HUES64 (cell line): Measurements from ENCODE around the gene SLC7A8.
A peak's percentile ranks its signal among the peaks of the same experiment; 100 is the strongest.

Source experiments
- H3K27ac ChIP-seq: 2 replicates; pipeline ENCODE4 v1.7.0; 2013; ENCODE audit warnings: low read depth, low read length, inconsistent platforms
- H3K27me3 ChIP-seq: 2 replicates; pipeline ENCODE4 v1.6.1; 2013; ENCODE audit warnings: mild to moderate bottlenecking, low read length; ENCODE audit not compliant: insufficient read depth
- H3K36me3 ChIP-seq: 2 replicates; pipeline ENCODE4 v1.6.1; 2013; ENCODE audit warnings: mild to moderate bottlenecking, low read length; ENCODE audit not compliant: insufficient read depth
- H3K4me1 ChIP-seq: 2 replicates; pipeline ENCODE4 v1.6.1; 2013; ENCODE audit warnings: mild to moderate bottlenecking, low read length, moderate library complexity; ENCODE audit not compliant: insufficient read depth
- H3K4me3 ChIP-seq: 2 replicates; pipeline ENCODE4 v1.5.1; 2013; ENCODE audit warnings: mild to moderate bottlenecking, low read length, moderate library complexity
- H3K9ac ChIP-seq: 2 replicates; pipeline ENCODE4 v1.6.1; 2013; ENCODE audit warnings: mild to moderate bottlenecking, low read depth, low read length
- H3K9me3 ChIP-seq: 2 replicates; pipeline ENCODE4 v1.6.1; 2013; ENCODE audit warnings: low read depth, low read length; ENCODE audit not compliant: insufficient read depth
- WGBS: fragments of 150-250, 120-280 bp; methylation state at CpG from one replicate; pipeline ENCODE4 v1.1.7; 2013; ENCODE audit warnings: missing lambda C conversion rate; 5-methylcytosine and 5-hydroxymethylcytosine counted together

The SLC7A8 gene

GRCh38 chr14:23181946-23182345 lies 1.5 kb downstream of the SLC7A8 start:
- Histone ChIP-seq H3K9me3 (no peaks in the 10 kb centered on the region), H3K9ac (peak overlapping the region; percentile 8; the same call in 1 of the 2 replicates), H3K4me3 (peak overlapping the region; percentile 76), H3K27me3 (no peaks in the 10 kb centered on the region), H3K27ac (no peak overlapping the region), H3K4me1 (peaks cover 21% of the 10 kb centered on the region), H3K36me3 (peaks cover 5% of the 10 kb centered on the region; the same call in 1 of the 2 replicates)
- WGBS: 18% methylated on average over 4 of the region's 4 CpGs

- WGBS: 55% methylated on average over 3 of the region's 3 CpGs
- Histone ChIP-seq H3K27me3 (no peaks in the 10 kb centered on the region), H3K9me3 (no peaks in the 10 kb centered on the region), H3K4me1 (peaks cover 21% of the 10 kb centered on the region), H3K27ac (no peak overlapping the region), H3K9ac (peak overlapping the region; percentile 3; the same call in 1 of the 2 replicates), H3K36me3 (peaks cover 5% of the 10 kb centered on the region; the same call in 1 of the 2 replicates), H3K4me3 (peak overlapping the region; percentile 76)
Observed at GRCh38 chr14:23181453-23181852, 2.0 kb downstream of the SLC7A8 start.

GRCh38 chr14:23177181-23177580 lies 6.3 kb downstream of the SLC7A8 start:
- H3K9me3 ChIP-seq: no peaks in the 10 kb centered on the region
- H3K27me3 ChIP-seq: no peaks in the 10 kb centered on the region
- H3K9ac ChIP-seq: no peak overlapping the region
- WGBS: 96% methylated on average over 2 of the region's 2 CpGs
- no peak overlapping the region for H3K27ac ChIP-seq
- H3K36me3 ChIP-seq: peaks cover 8% of the 10 kb centered on the region; the same call in 1 of the 2 replicates
- no peak overlapping the region for H3K4me3 ChIP-seq
- H3K4me1 ChIP-seq: peaks cover 31% of the 10 kb centered on the region

GRCh38 chr14:23175823-23176222 lies 7.6 kb downstream of the SLC7A8 start:
- Histone ChIP-seq H3K27ac (peak overlapping the region; percentile 33; the same call in 1 of the 2 replicates), H3K36me3 (peaks cover 8% of the 10 kb centered on the region; the same call in 1 of the 2 replicates), H3K4me3 (no peak overlapping the region), H3K4me1 (peaks cover 27% of the 10 kb centered on the region), H3K9me3 (no peaks in the 10 kb centered on the region), H3K27me3 (no peaks in the 10 kb centered on the region), H3K9ac (no peak overlapping the region)
- WGBS: no CpG with 5 or more reads among the region's 1 CpG

GRCh38 chr14:23174296-23175184 lies 8.9 kb downstream of the SLC7A8 start:
- Histone ChIP-seq H3K9me3 (no peaks in the 10 kb centered on the region), H3K4me3 (no peak overlapping the region), H3K36me3 (peaks cover 8% of the 10 kb centered on the region; the same call in 1 of the 2 replicates), H3K27ac (peak overlapping the region; percentile 69), H3K27me3 (no peaks in the 10 kb centered on the region), H3K9ac (no peak overlapping the region), H3K4me1 (peaks cover 27% of the 10 kb centered on the region)
- 54% methylated on average over 6 of the region's 6 CpGs for WGBS

GRCh38 chr14:23173796-23174195 lies 9.7 kb downstream of the SLC7A8 start:
- Histone ChIP-seq H3K4me3 (no peak overlapping the region), H3K4me1 (peaks cover 27% of the 10 kb centered on the region), H3K27ac (no peak overlapping the region; the same call in 1 of the 2 replicates), H3K9me3 (no peaks in the 10 kb centered on the region), H3K9ac (no peak overlapping the region), H3K27me3 (no peaks in the 10 kb centered on the region), H3K36me3 (peaks cover 8% of the 10 kb centered on the region; the same call in 1 of the 2 replicates)
- 89% methylated on average over 3 of the region's 3 CpGs for WGBS

- H3K4me3 ChIP-seq: no peak overlapping the region
- peaks cover 27% of the 10 kb centered on the region for H3K4me1 ChIP-seq
- H3K27me3 ChIP-seq: no peaks in the 10 kb centered on the region
- no peak overlapping the region for H3K9ac ChIP-seq
- H3K27ac ChIP-seq: no peak overlapping the region
- 98% methylated on average over 1 of the region's 2 CpGs for WGBS
- peaks cover 8% of the 10 kb centered on the region; the same call in 1 of the 2 replicates for H3K36me3 ChIP-seq
- H3K9me3 ChIP-seq: no peaks in the 10 kb centered on the region
Observed at GRCh38 chr14:23173031-23173430, 10.4 kb downstream of the SLC7A8 start.

- peaks cover 9% of the 10 kb centered on the region for H3K36me3 ChIP-seq
- H3K4me1 ChIP-seq: peaks cover 28% of the 10 kb centered on the region
- H3K9ac ChIP-seq: no peak overlapping the region
- no peaks in the 10 kb centered on the region for H3K27me3 ChIP-seq
- no peak overlapping the region for H3K27ac ChIP-seq
- H3K4me3 ChIP-seq: no peak overlapping the region
- no peaks in the 10 kb centered on the region for H3K9me3 ChIP-seq
- 72% methylated on average over 3 of the region's 3 CpGs for WGBS
Observed at GRCh38 chr14:23172574-23172973, 10.9 kb downstream of the SLC7A8 start.

- Histone ChIP-seq H3K9ac (no peak overlapping the region), H3K36me3 (peaks cover 9% of the 10 kb centered on the region), H3K9me3 (no peaks in the 10 kb centered on the region), H3K4me1 (peaks cover 25% of the 10 kb centered on the region), H3K4me3 (no peak overlapping the region), H3K27me3 (no peaks in the 10 kb centered on the region), H3K27ac (no peak overlapping the region)
- WGBS: 95% methylated on average over 5 of the region's 5 CpGs
Observed at GRCh38 chr14:23172096-23172495, 11.4 kb downstream of the SLC7A8 start.

GRCh38 chr14:23171222-23171975 lies 12.1 kb downstream of the SLC7A8 start:
- H3K9ac ChIP-seq: no peak overlapping the region
- peaks cover 16% of the 10 kb centered on the region for H3K36me3 ChIP-seq
- H3K4me1 ChIP-seq: peaks cover 25% of the 10 kb centered on the region
- no peak overlapping the region for H3K27ac ChIP-seq
- H3K27me3 ChIP-seq: no peaks in the 10 kb centered on the region
- no peaks in the 10 kb centered on the region for H3K9me3 ChIP-seq
- 87% methylated on average over 8 of the region's 8 CpGs for WGBS
- H3K4me3 ChIP-seq: no peak overlapping the region

- WGBS: over 99% methylated on average over 5 of the region's 6 CpGs
- Histone ChIP-seq H3K9ac (no peak overlapping the region), H3K4me1 (peaks cover 11% of the 10 kb centered on the region), H3K9me3 (no peaks in the 10 kb centered on the region), H3K27ac (no peak overlapping the region), H3K27me3 (no peaks in the 10 kb centered on the region), H3K4me3 (no peak overlapping the region), H3K36me3 (peaks cover 29% of the 10 kb centered on the region)
Observed at GRCh38 chr14:23169622-23170021, 13.8 kb downstream of the SLC7A8 start.
